ENCODE measurements around the gene CRIP2. TPM values are rescaled to one million over a fixed set of nuclear protein-coding genes. Genes with fewer than 3 reads are reported as not detected.

The CRIP2 gene
- total and polyA plus RNA-seq, 9 of the 15 experiments (the other 6 are each of a cell fraction or from before 2014, with no cell fraction given): 0.18 to 2.0 (median 0.69) TPM; not detected in 1

GRCh38 chr14:105461903-105462302 is 12.7 kb upstream of the CRIP2 start:
- ATAC-seq (no peak), FAIRE-seq (no peak), DNase-seq (ENCODE audit: extremely low read depth in 1 of 4, low spot score in 3 of 4) (no peak)
- Histone ChIP-seq H3K27me3 (ENCODE audit: control insufficient read depth in 2 of 2, insufficient read depth in 2 of 2, low read length in 2 of 2) (no peaks in the 10 kb centered on the region), H3K4me3 (no peak overlapping the region), H2AFZ (ENCODE audit: low read depth, low read length) (no peak overlapping the region), H3K27ac (ENCODE audit: extremely low read depth, low read depth, low read length) (no peak overlapping the region), H3K4me2 (ENCODE audit: insufficient read depth, low read length) (no peak overlapping the region), H3K79me2 (ENCODE audit: control insufficient read depth, insufficient read depth, low read length) (no peaks in the 10 kb centered on the region), H4K20me1 (replicated peaks; ENCODE audit: control insufficient read depth, insufficient read depth, low read length) (no peaks in the 10 kb centered on the region), H3K9me3 (replicated peaks; ENCODE audit: control insufficient read depth, insufficient read depth, low read depth, low read length) (no peaks in the 10 kb centered on the region), H3K36me3 (ENCODE audit: control insufficient read depth, insufficient read depth, low read length) (peaks cover 68% of the 10 kb centered on the region; the same call in 2 of the 3 replicates), H3K9me1 (ENCODE audit: control insufficient read depth, insufficient read depth, low read length) (no peaks in the 10 kb centered on the region), H3K4me1 (replicated peaks in 1 of 2; ENCODE audit: control insufficient read depth in 2 of 2, insufficient read depth in 2 of 2, low read length in 2 of 2) (peaks cover 0 to 18% of the 10 kb centered on the region in 2 experiments; a peak in 2 of 5 replicates), H3K9ac (ENCODE audit: insufficient read depth in 1 of 2, low read depth in 2 of 2, low read length in 2 of 2) (no peak overlapping the region)
- POLR2A ChIA-PET: no interaction called here
- intact Hi-C loops (cut with micrococcal nuclease): no loop called here
- in situ Hi-C loops (cut with MboI): no loop called here
- WGBS (ENCODE audit: insufficient coverage, low coverage, missing lambda C conversion rate): 97% methylated on average over 11 of the region's 18 CpGs
- no peak for TF ChIP-seq SAFB (IDR thresholded peaks at IDR 0.05; ENCODE audit: borderline replicate concordance, low read depth, low read length)
- TF ChIP-seq RBM15 (IDR thresholded peaks at IDR 0.05; ENCODE audit: insufficient read depth, low read length): no peak
- no peak for TF ChIP-seq SLC30A9 (CRISPR knock-in tag; IDR thresholded peaks at IDR 0.05)
- TF ChIP-seq FOXA1 (IDR thresholded peaks at IDR 0.05; ENCODE audit: borderline replicate concordance): no peak
- no peak for TF ChIP-seq ZNF134 (CRISPR knock-in tag; conservative IDR thresholded peaks at IDR 0.05)
- TF ChIP-seq THRB (CRISPR knock-in tag; conservative IDR thresholded peaks at IDR 0.05): no peak
- no peak for TF ChIP-seq DDX20 (tag; IDR thresholded peaks at IDR 0.05; ENCODE audit: low read depth)
- TF ChIP-seq CCAR2 (IDR thresholded peaks at IDR 0.05; ENCODE audit: low read depth, low read length): no peak
- no peak for TF ChIP-seq ZNF639 (CRISPR knock-in tag; conservative IDR thresholded peaks at IDR 0.05 in 1 of 2, IDR thresholded peaks at IDR 0.05 in 1 of 2)
- CTCF ChIA-PET (ENCODE audit: low intra/inter-chr PET ratio): no interaction called here
- TSS peak; percentile 24 for BruUV-seq (replicated peaks)
